Left renal cortex interstitium (tissue), 4 donors: Measurements from ENCODE around the gene PLCH1. TPM values are rescaled to one million over a fixed set of nuclear protein-coding genes. Genes with fewer than 3 reads are reported as not detected.
A peak's percentile ranks its signal among the peaks of the same experiment; 100 is the strongest.

Experiments
- DNase-seq, 4 donors: peaks; one replicate each; pipeline ENCODE4 v3.0.0-alpha.2; 2013; ENCODE audit warnings: low read depth in 4 of 4, low spot score in 2 of 4, missing footprints in 1 of 4
- polyA plus RNA-seq, 4 donors: library from polyadenylated mRNA; unstranded; fragments of 120-200 nt; gene quantifications; one replicate each; pipeline ENCODE4 v1.2.1, GENCODE V29; 2013; ENCODE audit not compliant: insufficient read length in 4 of 4

The PLCH1 gene
- polyA plus RNA-seq, 4 donors = 8.1 to 11.9 (median 9.8) TPM

- DNase-seq = no peak
Observed at GRCh38 chr3:155362808-155363689, 381.8 kb downstream of the PLCH1 start.

GRCh38 chr3:155360281-155360680 lies 384.6 kb downstream of the PLCH1 start:
- DNase-seq = no peak

DNA sequence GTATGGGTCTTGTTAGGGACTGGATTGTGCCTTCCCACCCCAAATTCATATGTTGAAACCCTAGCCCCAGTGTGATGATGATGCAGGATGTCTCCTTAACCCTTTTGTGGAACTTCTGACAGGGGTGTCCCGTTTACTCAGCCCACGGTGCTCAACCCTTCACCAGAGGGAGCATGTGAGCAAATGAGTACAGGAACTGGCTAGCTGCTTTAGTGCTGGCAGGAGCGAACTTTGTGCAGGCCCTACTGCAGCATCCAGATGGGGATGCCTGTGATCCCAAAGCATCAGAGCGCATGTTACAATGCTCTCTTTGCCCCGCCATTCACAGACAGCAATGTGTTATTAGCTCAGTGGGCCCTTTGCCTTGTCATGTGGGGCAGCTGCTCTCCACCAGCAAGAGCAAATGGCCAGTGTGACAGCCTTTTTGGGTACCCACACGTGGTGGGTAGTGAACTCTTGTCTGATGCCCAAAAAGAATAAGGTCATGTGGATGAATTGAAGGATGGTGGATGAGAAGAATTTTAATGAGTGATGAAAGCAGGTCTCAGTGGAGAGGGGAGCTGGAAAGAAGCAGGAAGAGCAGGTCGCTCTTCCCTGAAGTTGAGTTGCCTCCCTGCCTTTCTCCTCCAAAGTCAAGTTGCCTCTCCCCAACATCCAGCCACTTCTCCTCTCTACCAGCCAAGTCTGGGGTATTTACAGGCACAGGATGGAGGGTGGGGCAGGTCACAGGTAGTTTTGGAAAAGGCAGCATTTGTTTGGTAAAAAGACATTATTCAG lies 388.1 kb downstream of the PLCH1 start:
- no peak for DNase-seq

- DNase-seq = no peak
Observed at GRCh38 chr3:155354658-155355057, 390.2 kb downstream of the PLCH1 start.

DNA sequence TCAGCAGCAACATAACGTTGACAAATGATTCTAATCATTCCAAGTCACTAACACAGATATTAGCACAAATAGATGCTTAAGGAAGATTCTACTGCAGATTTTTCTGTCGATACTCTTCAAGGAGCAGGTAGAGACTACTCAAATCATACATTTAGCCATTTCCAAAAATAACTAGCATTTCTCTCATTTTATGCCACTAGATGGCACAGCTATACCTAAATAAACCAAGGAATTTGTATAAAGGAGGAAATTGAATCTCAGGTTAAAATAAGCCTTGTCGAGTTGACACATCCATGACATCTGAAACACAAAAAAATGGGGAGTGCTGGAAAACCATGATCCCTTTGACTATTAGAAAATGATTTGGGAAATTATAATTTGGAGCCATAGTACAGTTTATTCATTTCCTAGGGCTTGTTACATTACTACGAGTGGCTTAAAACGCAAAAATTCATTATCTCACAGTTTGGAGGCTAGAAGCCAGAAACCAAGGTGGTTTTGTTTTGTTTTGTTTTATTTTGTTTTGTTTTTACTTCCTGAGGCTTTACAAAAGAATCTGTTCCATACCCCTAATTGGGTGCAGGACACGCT lies 391.9 kb downstream of the PLCH1 start:
- DNase-seq = peak in 3 of 4 donors; percentile 9 to 23 (median 14)

DNA sequence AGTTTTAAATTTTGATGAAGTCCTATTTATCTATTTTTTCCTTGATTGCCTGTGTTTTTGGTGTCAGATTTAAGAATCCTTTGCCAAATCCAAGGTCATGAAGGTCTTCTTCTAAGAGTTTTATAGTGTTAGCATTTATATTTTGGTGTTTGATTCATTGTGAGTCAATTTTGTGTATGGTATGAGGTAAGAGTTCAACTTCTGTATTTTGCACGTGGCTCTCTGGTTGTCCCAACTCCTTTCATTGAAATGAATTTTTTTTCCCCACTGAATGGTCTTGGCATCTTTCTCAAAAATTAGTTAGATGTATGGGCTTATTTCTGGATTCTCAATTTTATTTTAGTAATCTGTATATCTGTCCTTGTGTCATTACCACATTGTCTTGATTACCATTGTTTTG lies 394.3 kb downstream of the PLCH1 start:
- no peak for DNase-seq

- no peak for DNase-seq
Observed at GRCh38 chr3:155347901-155348300, 397.0 kb downstream of the PLCH1 start.

GRCh38 chr3:155342344-155342743 lies 402.5 kb downstream of the PLCH1 start:
- no peak for DNase-seq

- DNase-seq = no peak
Observed at GRCh38 chr3:155339052-155339451, 405.8 kb downstream of the PLCH1 start.

DNA sequence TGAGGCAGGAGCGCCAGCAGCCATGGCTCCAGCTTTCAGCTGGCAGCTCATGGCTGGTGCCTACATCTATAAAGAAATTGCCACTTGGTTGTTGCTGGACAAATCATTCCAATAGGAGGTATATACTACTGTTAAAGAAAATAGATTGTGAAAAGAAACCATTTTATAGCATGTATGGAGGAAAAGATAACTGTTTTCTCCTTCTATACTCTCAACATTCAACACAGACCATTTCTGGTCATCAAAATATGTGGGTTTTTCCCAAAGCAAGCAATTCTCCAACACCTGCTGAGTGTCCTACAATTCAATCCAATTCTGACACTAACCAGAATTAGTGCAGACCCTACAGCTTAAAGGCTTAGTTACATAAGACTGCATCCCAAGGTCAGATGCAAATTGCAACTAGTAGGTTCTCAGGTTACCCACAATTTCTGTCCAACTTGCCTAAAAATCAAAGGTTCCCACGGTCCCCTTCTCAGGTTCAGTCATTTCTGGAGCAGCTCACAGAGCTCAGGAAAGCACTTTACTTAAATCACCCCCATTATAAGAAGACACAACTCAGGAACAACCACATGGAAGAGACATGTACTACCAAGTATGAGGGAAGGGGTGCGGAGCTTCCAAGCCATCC lies 409.0 kb downstream of the PLCH1 start:
- DNase-seq = no peak

GRCh38 chr3:155334914-155335723 lies 409.8 kb downstream of the PLCH1 start:
- DNase-seq = no peak

GRCh38 chr3:155334215-155334913 lies 410.5 kb downstream of the PLCH1 start:
- no peak for DNase-seq

DNA sequence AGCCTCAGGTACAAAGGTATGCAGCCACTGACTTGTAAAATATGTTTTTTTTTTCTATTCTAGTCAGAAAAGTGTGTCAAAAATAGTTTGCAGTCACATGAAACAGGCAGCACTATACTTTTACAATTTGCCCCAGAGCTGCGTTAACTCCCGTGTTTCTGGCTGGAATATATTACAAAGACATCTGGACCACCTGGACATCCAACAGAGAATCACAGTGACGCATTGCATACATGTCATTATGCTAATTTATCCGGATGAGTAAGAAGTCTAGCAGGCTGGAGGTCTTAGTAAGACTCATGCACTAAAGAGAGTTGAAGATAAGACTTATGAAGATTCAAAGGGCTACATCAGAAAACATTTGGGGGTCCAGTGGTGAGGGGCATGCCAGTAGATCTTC lies 412.2 kb downstream of the PLCH1 start:
- no peak for DNase-seq

DNA sequence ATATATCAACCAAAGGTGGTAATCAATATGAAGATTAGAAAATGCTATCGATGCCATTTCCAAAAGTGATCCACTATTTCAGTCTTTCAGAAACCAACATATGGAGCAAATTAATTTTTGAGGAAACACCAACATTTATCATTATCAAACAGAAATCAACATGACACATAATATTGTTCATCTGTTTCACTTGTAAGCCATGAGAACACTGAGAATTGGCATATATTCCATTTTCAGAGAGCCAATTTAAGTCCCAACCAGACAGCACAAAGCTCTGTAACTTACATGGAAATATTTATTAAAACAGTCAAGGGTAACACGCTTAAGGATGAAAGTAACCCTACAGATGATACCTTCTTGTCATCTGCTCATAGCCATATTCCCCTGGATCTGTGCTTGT lies 413.8 kb downstream of the PLCH1 start:
- no peak for DNase-seq

DNA sequence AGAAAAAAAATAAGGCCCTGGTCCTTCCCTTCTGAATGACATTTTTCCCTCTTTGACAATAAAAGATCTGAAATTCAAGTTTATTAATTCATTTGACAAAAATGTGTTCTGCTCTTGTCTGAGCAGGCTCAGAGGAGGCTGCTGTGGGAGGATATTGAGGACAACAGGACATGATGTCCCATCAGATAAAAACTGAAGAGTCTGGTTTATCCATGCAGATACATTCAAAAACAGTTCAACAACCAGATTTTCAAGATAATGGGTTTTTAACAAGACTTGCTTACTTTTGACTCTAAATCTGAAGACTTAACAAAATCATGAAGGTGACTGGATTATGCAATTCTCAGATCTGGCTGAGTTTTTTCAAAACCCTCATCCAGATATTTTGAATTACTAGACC lies 414.5 kb downstream of the PLCH1 start:
- no peak for DNase-seq

- DNase-seq = no peak
Observed at GRCh38 chr3:155329513-155330048, 415.3 kb downstream of the PLCH1 start.

GRCh38 chr3:155327871-155328270 lies 417.0 kb downstream of the PLCH1 start:
- no peak for DNase-seq

DNA sequence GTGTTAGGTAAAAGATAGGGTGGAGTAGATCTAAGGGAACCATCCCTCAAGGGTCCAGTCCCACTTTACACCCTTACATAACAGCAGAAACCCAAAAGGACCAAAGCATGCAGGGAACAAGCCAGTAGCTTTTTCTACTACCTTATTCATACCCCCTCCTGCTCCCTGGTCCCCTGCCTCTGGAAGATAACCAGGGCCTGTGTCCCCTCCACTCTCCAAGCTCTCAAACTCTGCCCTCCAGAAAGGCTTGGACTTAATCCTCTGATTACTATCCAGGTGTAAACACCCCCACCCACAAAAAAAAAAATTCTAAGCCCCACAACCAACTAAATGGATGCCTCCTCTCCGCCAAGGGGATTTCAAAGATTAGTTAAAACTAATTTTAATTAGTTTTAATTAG lies 417.4 kb downstream of the PLCH1 start:
- DNase-seq = no peak

- no peak for DNase-seq
Observed at GRCh38 chr3:155326901-155327300, 418.0 kb downstream of the PLCH1 start.
